ENCODE data around the gene ADAMTS19.
"Not testable (repeated sequence)": the region's sequence is repeated elsewhere in the genome, so short reads cannot be mapped to it uniquely, and the experiment has no call there.

Gene ADAMTS19

DNA sequence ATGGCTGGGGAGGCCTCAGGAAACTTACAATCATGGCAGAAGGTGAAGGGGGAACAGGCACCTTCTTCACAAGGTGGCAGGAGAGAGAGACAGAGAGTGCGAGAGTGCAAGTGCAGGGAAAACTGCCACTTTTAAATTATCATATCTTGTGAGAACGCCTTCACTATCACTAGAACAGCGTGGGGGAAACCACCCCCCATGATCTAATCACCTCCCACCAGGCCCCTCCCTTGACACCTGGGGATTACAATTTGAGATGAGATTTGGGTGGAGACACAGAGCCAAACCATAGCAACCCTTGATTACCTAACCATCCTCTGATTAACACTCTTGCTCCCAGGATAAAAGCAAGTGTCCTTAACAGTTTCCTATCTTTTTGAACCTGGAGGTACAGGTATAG, 21.1 kb downstream of the ADAMTS19 start:
- DNase-seq: no peak

- DNase-seq: no peak
Observed at GRCh38 chr5:129496421-129496820, 36.3 kb downstream of the ADAMTS19 start.

GRCh38 chr5:129496864-129497595, 36.9 kb downstream of the ADAMTS19 start:
- DNase-seq: no peak

DNA sequence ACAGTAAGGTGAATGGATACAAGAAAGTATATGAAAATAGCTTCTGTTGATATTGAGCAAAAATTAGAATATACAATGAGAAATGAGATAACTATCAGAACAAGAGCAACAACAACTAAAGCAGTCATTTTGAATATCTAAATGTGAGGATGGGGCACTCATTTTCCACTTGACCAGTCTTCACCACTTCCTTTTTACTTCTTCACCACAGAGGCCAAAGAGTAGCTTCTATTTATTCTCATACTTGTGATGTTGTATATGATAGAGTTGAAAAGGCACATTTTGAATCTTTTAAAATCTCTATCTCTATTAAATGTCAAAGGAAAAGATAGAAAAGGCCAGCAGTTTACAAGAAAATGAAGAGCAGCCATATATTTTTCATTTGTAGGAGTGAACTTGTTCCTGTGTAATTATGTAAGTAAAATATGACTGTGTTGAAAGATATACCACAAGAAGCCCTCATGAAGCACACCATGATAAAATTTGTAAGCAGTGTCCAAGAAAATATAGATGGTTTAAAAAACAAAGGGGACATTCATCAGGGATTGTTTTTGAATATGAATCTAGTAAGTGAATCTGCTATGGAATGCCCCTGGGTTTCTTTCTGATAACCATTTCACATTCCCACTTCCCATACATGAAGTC, 39.2 kb downstream of the ADAMTS19 start:
- no peak for DNase-seq

DNA sequence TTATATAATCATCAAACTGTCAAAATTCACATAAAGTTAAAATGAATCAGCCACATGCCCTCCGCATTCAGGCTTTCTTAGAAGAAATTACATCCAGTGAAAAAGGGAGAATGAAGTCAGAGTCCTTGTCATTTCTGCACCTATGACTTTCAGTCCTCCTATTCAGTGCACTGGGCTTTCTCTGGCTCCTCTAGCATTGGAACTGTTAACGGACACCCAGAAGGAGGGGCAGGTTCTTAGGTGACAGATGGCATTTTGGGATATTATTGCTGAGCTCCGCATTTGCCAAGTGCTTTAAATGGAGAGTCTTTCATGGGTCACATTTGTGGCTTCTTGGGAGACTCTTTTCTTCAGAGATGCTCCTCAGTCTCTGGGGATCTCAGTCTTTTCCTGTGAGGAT, 40.0 kb downstream of the ADAMTS19 start:
- DNase-seq: no peak

DNA sequence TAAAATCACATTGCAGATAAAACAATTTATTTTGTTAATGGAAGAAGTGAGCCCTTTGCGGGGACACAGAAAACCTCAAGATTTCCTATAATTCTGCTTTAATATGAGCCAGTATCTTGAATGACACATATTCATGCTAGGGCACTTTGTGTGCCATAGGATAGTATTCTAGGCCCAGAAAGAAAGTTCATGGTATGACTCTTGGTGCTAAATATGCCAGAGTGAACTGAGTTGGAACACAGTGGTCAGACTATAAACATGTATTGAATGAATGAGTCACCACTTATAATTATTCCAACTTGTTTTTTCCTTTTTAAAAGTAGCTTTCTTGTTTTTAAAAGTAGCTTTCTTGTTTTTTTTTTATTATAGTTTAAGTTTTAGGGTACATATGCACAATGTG, 46.0 kb downstream of the ADAMTS19 start:
- no peak for DNase-seq

DNA sequence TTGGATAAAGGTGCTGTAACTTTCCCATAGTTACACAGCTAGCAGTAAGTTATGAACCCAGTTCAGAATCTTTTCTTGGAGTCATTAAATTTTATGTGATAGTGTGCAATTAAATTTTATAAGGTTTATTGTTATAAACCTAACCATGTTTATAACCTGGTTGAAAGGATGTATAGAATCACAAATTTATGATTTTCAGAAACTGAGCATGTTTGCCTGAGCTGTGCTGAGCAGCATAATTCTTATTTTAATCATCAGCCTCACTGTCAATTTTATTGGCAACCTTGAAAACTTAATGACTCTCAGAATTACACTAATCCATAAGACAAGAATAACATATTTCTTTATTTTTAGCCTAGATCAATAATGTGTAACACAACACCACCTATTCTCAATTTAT, 46.9 kb downstream of the ADAMTS19 start:
- DNase-seq: no peak

GRCh38 chr5:129507527-129507926, 47.4 kb downstream of the ADAMTS19 start:
- DNase-seq: no peak

- DNase-seq: no peak
Observed at GRCh38 chr5:129508606-129509005, 48.5 kb downstream of the ADAMTS19 start.

GRCh38 chr5:129509363-129509975, 49.4 kb downstream of the ADAMTS19 start:
- DNase-seq: no peak

DNA sequence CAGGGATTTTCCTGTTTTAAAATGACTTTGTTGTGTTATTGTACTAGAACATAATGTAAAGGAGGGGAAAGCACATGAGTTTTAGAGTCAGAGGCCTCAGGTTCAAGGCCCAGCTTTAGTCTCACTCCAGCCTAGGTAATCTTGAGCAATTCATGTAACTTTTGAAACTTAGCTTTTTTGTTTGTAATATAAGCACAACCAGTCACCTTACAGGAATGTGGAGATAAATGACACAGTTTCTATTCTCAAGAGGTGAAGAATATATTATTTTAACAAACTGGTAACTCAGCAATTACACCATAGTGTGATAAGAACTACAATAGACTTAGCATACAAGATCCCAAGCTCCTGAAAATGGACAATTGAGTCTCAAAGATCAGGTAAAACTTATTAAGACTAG, 51.2 kb downstream of the ADAMTS19 start:
- DNase-seq: no peak

- no peak for DNase-seq
Observed at GRCh38 chr5:129541051-129541450, 81.0 kb downstream of the ADAMTS19 start.

GRCh38 chr5:129541648-129542251, 81.7 kb downstream of the ADAMTS19 start:
- no peak for DNase-seq

- DNase-seq: no peak
Observed at GRCh38 chr5:129547137-129547536, 87.0 kb downstream of the ADAMTS19 start.

DNA sequence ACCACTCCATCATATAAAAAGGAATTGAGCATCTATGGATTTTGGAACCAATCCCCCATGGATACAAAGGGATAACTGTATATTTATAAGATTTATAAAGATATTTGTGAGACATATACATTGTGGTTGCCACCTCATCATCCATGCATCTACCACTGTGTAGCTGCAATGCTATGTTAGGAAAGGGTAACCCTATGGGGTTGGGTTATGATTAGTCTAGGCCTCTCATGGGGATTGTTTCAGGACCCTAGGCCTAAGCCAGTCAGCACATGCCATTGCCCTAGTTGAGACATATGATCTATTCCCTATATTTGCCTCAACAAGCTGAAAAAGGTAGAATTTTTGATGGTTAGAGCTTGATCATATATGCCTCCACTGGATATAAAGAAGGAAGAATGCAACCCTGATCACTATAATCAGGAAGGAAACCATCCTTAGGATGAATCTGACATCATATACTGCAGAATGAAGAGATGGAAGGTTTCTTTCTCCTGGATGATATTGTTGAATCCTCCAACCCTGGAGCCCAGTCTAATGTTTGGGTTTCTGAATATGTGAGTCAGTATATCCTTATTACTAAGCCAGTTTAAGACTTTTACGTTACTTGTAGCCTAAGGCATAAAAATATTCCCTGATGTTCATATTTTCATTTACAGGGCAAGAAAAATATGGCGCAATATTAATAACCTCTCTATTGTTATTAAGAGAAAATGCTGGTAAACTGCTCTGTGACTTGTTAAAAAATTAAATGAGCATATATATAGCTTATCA, 94.2 kb downstream of the ADAMTS19 start:
- DNase-seq: no peak

- DNase-seq: no peak
Observed at GRCh38 chr5:129563585-129563984, 103.5 kb downstream of the ADAMTS19 start.

DNA sequence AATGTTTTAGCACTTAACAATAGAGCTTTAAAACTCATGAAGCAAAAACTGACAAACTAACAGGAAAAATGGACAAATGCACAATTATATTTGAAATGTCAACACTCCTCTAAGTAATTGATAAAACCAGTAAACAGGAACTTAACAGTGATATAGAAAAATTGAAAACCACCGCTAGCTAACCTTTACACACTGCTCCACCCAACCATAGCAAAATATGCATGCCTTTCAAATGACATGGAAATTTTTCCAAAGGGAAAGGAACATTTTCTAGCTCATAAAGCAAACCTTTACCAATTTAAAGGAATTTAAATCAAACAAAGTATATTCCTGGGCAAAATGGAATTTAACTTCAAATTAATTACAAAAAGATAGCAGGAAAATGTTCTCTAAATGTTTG, 109.2 kb downstream of the ADAMTS19 start:
- DNase-seq: no peak

DNA sequence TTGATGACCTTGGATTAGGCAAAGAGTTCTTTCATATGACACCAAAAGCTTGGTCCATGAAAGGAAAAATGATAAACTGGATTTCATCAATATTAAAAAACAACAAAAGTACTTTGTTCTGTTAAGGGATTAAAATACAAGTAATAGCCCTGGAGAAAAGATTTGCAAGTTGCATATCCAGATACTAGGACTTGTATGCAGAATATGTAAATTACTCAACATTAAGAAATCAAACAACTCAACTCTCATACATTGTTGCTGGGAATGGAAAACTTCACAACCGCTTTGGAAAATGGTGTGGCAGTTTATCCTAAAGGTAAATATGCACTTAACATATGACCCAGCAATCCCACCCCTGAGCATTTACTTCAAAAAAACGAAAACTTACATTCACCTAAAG, 112.0 kb downstream of the ADAMTS19 start:
- no peak for DNase-seq

DNA sequence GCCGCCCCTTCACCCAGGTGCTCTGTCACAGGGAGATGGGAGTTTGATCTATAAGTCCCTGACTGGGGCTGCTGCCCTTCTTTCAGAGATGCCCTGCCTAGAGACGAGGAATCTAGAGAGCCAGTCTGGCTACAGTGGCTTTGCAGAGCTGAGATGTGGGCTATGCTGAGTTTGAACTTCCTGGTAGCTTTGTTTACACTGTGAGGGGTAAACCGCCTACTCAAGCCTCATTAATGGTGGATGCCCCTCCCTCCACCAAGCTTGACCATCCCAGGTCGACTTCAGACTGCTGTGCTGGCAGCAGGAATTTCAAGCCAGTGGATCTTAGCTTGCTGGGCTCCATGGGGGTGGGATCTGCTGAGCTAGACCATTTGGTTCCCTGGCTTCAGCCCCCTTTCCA, 124.4 kb downstream of the ADAMTS19 start:
- DNase-seq: not testable (repeated sequence)

GRCh38 chr5:129591508-129592160, 131.5 kb downstream of the ADAMTS19 start:
- DNase-seq: no peak

GRCh38 chr5:129593525-129593924, 133.4 kb downstream of the ADAMTS19 start:
- DNase-seq: no peak

GRCh38 chr5:129601576-129601975, 141.5 kb downstream of the ADAMTS19 start:
- no peak for DNase-seq

DNA sequence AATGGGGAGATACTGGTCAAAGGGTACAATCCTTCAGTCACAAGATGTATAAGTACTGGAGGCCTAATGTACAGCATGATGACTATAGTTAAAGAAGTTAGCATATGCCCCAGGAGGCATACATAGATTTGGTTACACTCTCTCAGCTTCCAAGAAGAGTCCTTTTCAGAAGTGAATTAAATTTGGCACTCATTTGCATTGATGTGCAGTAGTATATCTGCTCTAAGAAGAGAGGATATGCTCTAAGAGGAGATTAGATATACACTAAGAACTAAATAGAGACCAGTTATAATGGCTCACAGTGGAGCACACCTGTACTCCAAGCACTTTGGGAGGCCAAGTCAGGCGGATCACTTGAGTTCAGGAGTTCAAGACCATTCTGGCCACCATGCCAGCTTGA, 148.3 kb downstream of the ADAMTS19 start:
- DNase-seq: no peak

All from activated CD4-positive, CD25-positive, alpha-beta regulatory T cell (primary cell).